GM21619 (cell line): ENCODE results near the gene CCDC144A.
"Not testable (repeated sequence)": the region's sequence is repeated elsewhere in the genome, so short reads cannot be mapped to it uniquely, and the experiment has no call there.

ENCODE experiments used
- ATAC-seq: cut with Tn5 transposase; IDR thresholded peaks from one replicate; pipeline ENCODE4 v1.9.1; 2021; ENCODE audit not compliant: unreplicated experiment

CCDC144A gene

DNA sequence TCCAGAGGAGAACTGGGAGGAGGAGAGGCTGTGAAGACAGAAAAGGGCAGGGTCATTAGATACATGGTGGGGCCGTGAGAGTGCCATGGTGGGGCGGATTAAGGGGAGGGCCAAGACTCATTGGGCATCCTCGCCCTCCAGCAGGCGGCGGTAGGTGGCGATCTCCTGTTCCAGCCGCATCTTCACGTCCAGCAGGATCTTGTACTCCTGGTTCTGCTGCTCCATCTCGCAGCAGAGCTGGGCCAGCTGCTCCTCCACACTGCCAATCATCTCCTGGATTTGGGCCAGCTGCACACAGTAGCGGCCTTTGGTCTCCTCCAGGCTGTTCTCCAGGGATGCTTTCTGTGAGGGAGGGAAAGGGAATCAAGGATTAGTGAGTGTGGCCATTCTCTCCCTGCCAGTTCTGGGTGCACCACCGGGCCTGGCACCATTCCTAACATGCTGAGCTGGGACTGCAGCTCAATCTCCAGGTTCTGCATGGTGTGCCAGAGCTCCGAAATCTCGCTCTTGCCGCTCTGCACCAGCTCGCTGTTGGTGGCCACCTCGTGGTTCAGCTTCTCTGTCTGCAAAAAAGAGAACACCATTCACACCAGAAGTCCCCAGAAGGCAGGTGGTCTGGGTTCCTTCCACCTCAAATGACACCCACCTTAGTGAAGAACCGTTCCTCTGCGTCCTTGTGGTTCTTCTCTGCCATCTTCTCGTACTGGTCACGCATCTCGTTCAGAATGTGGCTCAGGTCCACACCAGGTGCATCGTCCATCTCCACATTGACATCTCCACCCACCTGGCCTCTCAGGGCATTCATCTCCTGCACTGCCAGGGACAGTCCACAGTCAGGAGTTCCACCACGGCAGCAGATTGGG is 129.0 kb downstream of the CCDC144A start:
- no peak for ATAC-seq

DNA sequence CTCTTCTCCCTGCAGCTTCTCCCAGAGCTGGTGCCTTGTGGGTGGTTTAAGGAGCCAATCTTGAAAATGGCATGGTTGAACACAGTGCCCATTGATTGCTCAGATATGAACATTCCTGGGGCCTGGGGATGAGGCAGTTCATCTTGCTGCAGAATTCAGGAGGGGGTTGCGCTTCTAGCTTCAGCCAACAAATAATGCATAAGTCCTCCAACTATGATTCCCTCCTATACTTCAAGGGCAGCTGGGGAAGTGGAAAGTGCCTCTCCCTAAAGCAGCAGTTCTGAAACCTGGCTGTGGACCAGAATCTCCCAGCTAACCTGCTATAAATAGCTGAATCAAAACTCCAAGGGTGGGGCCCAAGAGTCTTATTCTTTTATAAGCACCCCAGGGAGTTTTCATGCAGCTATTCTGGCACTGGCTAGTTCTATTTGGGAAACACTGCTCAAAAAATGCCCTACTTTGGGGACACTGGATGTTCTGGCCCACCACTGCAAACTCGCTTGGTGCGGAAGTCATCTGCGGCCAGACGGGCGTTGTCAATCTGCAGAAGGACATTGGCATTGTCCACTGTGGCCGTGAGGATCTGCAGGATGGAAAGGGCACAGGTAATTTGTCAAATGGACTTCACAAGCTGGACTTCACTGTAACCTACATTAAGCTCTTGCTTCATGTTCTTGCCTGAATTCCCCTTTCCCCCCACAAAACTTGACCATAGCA is 130.3 kb downstream of the CCDC144A start:
- ATAC-seq: no peak

DNA sequence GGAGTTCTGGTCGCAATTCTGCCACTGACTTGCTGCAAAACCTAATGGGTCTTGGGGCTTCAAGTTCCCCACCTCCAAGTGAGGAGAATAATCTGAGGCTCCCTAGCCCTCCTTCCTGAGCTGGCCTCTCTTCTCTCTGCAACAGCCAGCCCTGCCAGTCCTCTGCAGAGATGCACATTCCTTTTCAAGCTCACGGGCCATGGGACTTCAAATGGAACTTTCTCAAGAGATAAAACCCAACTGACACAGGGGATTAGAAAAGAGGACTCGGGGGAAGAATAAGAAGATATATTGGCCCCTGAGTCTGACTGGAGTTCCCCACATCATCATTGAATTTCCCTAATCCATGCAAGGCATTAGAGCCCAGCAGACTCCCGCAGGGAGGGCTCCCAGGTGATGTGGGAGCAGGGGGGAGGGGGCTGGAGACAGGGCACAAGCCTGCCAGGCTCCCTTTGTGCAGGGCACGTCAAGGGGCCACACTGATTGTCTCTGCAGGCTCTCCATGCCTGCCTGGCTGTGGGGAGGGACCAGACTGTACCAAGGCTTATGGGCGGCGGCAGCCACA is 131.0 kb downstream of the CCDC144A start:
- ATAC-seq: no peak

DNA sequence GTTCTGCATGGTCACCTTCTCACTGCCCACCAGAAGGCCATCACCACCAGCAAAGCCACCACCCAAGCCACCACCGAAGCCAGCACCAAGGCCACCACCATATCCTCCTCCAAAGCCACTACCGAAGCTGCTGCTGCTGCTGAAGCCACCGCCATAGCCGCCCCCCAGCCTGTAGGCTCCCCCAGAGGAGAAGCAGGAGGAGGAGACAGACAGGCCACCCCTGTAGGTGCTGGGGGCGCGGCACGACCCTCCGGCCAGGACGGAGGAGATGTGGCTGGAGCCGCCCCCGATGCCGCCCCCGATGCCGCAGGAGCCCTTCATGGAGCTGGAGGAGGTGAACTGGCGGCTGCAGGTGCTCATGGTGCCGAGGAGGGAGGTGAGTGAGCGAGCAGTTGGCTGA is 132.1 kb downstream of the CCDC144A start:
- not testable (repeated sequence) for ATAC-seq

DNA sequence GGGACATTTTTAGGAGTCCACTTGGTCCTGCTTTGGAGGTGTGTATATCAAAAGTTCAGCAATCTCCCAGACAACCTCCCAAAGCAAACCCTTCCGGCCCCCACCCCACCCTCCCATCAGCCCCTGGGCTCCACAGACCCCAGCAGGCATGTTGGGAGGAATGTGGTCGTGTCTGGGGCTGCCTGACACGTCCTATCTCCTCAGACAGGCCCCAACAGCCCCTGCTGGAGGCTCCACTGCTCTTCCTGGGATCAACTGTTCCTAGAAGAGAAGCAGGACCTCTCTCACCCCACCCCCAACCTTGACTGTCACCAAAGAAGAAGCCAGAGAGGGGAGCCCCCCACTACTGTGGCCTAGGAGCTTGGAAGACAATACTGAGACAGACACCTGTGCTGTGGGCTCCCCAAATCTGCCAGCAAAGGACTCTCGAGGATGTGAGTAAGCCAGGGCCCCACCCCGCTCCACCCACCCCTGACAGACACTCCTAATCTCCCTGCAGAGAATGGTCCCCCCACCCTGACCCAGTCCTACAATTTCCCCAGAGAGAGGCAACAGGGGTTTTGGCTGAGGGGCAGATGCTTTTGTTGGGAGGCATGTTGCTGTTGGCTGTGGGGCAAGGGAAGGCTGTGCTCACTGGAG is 133.8 kb downstream of the CCDC144A start:
- not testable (repeated sequence) for ATAC-seq
